GM12878 (cell line): ENCODE data around the gene TGM2. TPM values are rescaled to one million over a fixed set of nuclear protein-coding genes. Genes with fewer than 3 reads are reported as not detected.

ENCODE experiments used
- ATAC-seq: fragments of 200-7000 bp; cut with Tn5 transposase; 3 replicates; pipeline ENCODE4 v1.9.1; 2020; ENCODE audit warnings: mild to moderate bottlenecking, moderate library complexity
- BruUV-seq: library from RNA; stranded (reverse); fragments of 400-500 nt; replicated peaks from 2 replicates; lab custom pipeline; 2021; lab: Mats Ljungman, UMichigan
- CTCF ChIA-PET: fragments of 300-600 bp; sonication (Branson Sonifier 250); formaldehyde crosslinking; extraction: SDS; loops from one replicate; lab custom pipeline; 2021; ENCODE audit warnings: inconsistent platforms; lab: Yijun Ruan, JAX
- POLR2A ChIA-PET: fragments of 350-600 bp; formaldehyde crosslinking; extraction: SDS; loops from one replicate; lab custom pipeline; 2021; ENCODE audit warnings: inconsistent platforms; lab: Charles Lee
- RAD21 ChIA-PET: fragments of 300-600 bp; sonication (Branson Sonifier 250); formaldehyde crosslinking; loops from one replicate; lab custom pipeline; 2023; ENCODE audit warnings: antibody characterized with exemption; ENCODE audit not compliant: unreplicated experiment; lab: Charles Lee
- SMC1A ChIA-PET: fragments of 300-600 bp; sonication (Branson Sonifier 250); formaldehyde crosslinking; loops from one replicate; lab custom pipeline; 2023; ENCODE audit not compliant: unreplicated experiment, uncharacterized antibody; lab: Charles Lee
- DNase-seq: peaks from one replicate; pipeline ENCODE4 v3.0.0-alpha.2; 2011; ENCODE audit warnings: low read depth, low spot score
- FAIRE-seq: peaks from 3 replicates; lab custom pipeline; 2011; peaks lifted over from hg19 to GRCh38; lab: Jason Lieb, UNC
- H2AFZ ChIP-seq: 2 replicates; pipeline ENCODE4 v1.6.0; 2011; ENCODE audit warnings: low read depth, low read length, control low read depth; ENCODE audit not compliant: control insufficient read depth
- H3K27ac ChIP-seq: 2 replicates; pipeline ENCODE4 v1.5.1; 2011; ENCODE audit warnings: control low read depth; ENCODE audit not compliant: control insufficient read depth, insufficient read depth
- H3K27me3 ChIP-seq, 2 experiments: replicated peaks in 1 of 2; 2 replicates each; pipeline versions ENCODE4 v1.6.0 to v1.6.1; 2011; ENCODE audit warnings: low read length in 1 of 2; ENCODE audit not compliant: control insufficient read depth in 2 of 2, insufficient read depth in 2 of 2
- H3K36me3 ChIP-seq, 2 experiments: 2 replicates each; pipeline ENCODE4 v1.5.1; 2011; ENCODE audit warnings: low read length in 1 of 2; ENCODE audit not compliant: control insufficient read depth in 2 of 2, insufficient read depth in 2 of 2
- H3K4me1 ChIP-seq: 2 replicates; pipeline ENCODE4 v1.6.1; 2011; ENCODE audit warnings: mild to moderate bottlenecking, low read length, moderate library complexity, mixed read lengths; ENCODE audit not compliant: control insufficient read depth, insufficient read depth
- H3K4me2 ChIP-seq: 2 replicates; pipeline ENCODE4 v1.6.0; 2011; ENCODE audit warnings: control low read depth; ENCODE audit not compliant: control insufficient read depth, insufficient read depth
- H3K4me3 ChIP-seq: fragments of 200-600 bp; sonication (generic); 2 replicates; pipeline ENCODE4 v1.5.1; 2016
- H3K79me2 ChIP-seq: 2 replicates; pipeline ENCODE4 v1.6.0; 2011; ENCODE audit warnings: low read length; ENCODE audit not compliant: control insufficient read depth, insufficient read depth
- H3K9ac ChIP-seq: 2 replicates; pipeline ENCODE4 v1.8.0; 2011; ENCODE audit warnings: low read length, control low read depth, mixed read lengths; ENCODE audit not compliant: control insufficient read depth, insufficient read depth
- H3K9me3 ChIP-seq: replicated peaks from 3 replicates; pipeline ENCODE4 v1.5.1; 2011; ENCODE audit warnings: mild to moderate bottlenecking, low read length; ENCODE audit not compliant: control insufficient read depth, insufficient read depth
- H4K20me1 ChIP-seq: 2 replicates; pipeline ENCODE4 v1.6.0; 2011; ENCODE audit not compliant: control insufficient read depth, insufficient read depth
- CREM ChIP-seq: IDR thresholded peaks from 2 replicates; pipeline ENCODE4 v1.6.1; 2014; ENCODE audit warnings: antibody characterized with exemption, low read depth
- E4F1 ChIP-seq: fragments of 450-650 bp; IDR thresholded peaks from 2 replicates; pipeline ENCODE4 v1.6.1; 2018; ENCODE audit warnings: borderline replicate concordance, mild to moderate bottlenecking; ENCODE audit not compliant: partially characterized antibody
- LARP7 ChIP-seq: fragments of 450-650 bp; IDR thresholded peaks from 2 replicates; pipeline ENCODE4 v1.6.1; 2017; ENCODE audit warnings: mild to moderate bottlenecking
- MYC ChIP-seq: IDR thresholded peaks from 2 replicates; pipeline ENCODE4 v1.6.1; 2011; ENCODE audit warnings: mild to moderate bottlenecking, low read length, moderate library complexity, inconsistent platforms; ENCODE audit not compliant: insufficient read depth, insufficient replicate concordance, insufficient read length, severe bottlenecking
- RB1 ChIP-seq: fragments of 450-650 bp; formaldehyde crosslinking; IDR thresholded peaks from 2 replicates; pipeline ENCODE4 v1.6.1; 2017; ENCODE audit warnings: mild to moderate bottlenecking, borderline replicate concordance
- ZZZ3 ChIP-seq: IDR thresholded peaks from 2 replicates; pipeline ENCODE4 v1.6.1; 2011; ENCODE audit warnings: low read depth; ENCODE audit not compliant: control insufficient read depth, insufficient read length
- WGBS: methylation state at CpG from one replicate; pipeline ENCODE4 v1.1.6; 2016; ENCODE audit warnings: low lambda C conversion rate; ENCODE audit not compliant: insufficient replicate concordance, insufficient coverage; ENCODE audit errors: missing lambda C conversion rate; 5-methylcytosine and 5-hydroxymethylcytosine counted together
- in situ Hi-C: fragments of 300-500 bp; cut with MboI; formaldehyde crosslinking; loops from 9 replicates; pipeline ENCODE4 v1.14.3; 2018; ENCODE audit warnings: mixed read lengths
- intact Hi-C: fragments of 100-400 bp; cut with micrococcal nuclease; formaldehyde crosslinking; loops from one replicate; pipeline ENCODE4 v1.14.2; 2022; ENCODE audit not compliant: unreplicated experiment
- polyA plus RNA-seq, 11 experiments: library from polyadenylated mRNA; depleted of rRNA in 4 of 11; unstranded in 6 of 11; stranded (reverse) in 5 of 11; fragments of >200 nt; fragmentation: Nextera tagmentation in 4 of 11; fragmentation: Illumina TruSeq in 1 of 11; extraction: Ambion mirVana in 4 of 11; extraction: Trizol in 1 of 11; gene quantifications; 1 replicate in 1 of 11; 2 replicates in 10 of 11; pipeline versions ENCODE4 v1.2.1 to v1.2.3, GENCODE V29; 2011 to 2016; ENCODE audit warnings: inconsistent platforms in 2 of 11, missing spikeins in 2 of 11, low read depth in 1 of 11
- total RNA-seq, 4 experiments: library from RNA; depleted of rRNA in 3 of 4; stranded (reverse); fragments of >200 nt in 3 of 4; fragmentation: Illumina TruSeq in 1 of 4; extraction: Trizol in 1 of 4; gene quantifications; 2 replicates each; pipeline versions ENCODE4 v1.2.1 to v1.2.3, GENCODE V29; 2013 to 2021
- TF ChIP-seq, protein P1 (sequence below): IDR thresholded peaks from 2 replicates; pipeline ENCODE4 v1.6.1; 2012; ENCODE audit warnings: low read depth, low read length, improper control_type of control experiment

The TGM2 gene
- total and polyA plus RNA-seq, 10 of the 15 experiments (the other 5 are each of a cell fraction or from before 2014, with no cell fraction given): 0.11 to 1.9 (median 0.51) TPM

- Histone ChIP-seq H3K36me3 (no peaks in the 10 kb centered on the region), H3K9me3 (no peaks in the 10 kb centered on the region), H3K79me2 (no peaks in the 10 kb centered on the region), H3K4me3 (no peak overlapping the region), H4K20me1 (no peaks in the 10 kb centered on the region), H3K9ac (no peak overlapping the region), H3K4me2 (no peak overlapping the region), H3K27ac (no peak overlapping the region), H3K4me1 (no peaks in the 10 kb centered on the region), H3K27me3 (no peaks in the 10 kb centered on the region; a peak in 1 of 4 replicates), H2AFZ (no peak overlapping the region)
- no peak for TF ChIP-seq E4F1
- no peak for TF ChIP-seq CREM
- TF ChIP-seq, protein P1, sequence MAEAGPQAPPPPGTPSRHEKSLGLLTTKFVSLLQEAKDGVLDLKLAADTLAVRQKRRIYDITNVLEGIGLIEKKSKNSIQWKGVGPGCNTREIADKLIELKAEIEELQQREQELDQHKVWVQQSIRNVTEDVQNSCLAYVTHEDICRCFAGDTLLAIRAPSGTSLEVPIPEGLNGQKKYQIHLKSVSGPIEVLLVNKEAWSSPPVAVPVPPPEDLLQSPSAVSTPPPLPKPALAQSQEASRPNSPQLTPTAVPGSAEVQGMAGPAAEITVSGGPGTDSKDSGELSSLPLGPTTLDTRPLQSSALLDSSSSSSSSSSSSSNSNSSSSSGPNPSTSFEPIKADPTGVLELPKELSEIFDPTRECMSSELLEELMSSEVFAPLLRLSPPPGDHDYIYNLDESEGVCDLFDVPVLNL: no peak
- no peak for TF ChIP-seq RB1
- no peak for TF ChIP-seq LARP7
- TF ChIP-seq MYC: no peak
- no peak for TF ChIP-seq ZZZ3
- intact Hi-C loops (no loop called here), in situ Hi-C loops (loop anchor here (5.0 kb wide), 1 partner anchor 157 kb away; no protein-coding TSS in a partner anchor)
- CTCF ChIA-PET: interaction anchor here (0.6 to 14.4 kb wide), 4 partner anchors 19 to 820 kb away, joined by 3 to 404 read pairs (median 3); no protein-coding TSS in a partner anchor
- WGBS: 38% methylated on average over 19 of the region's 19 CpGs
- RAD21 ChIA-PET: interaction anchor here (1.1 to 1.4 kb wide), 2 partner anchors 102 to 154 kb away, joined by 4 to 5 read pairs; no protein-coding TSS in a partner anchor
- BruUV-seq: no TSS peak
- SMC1A ChIA-PET: interaction anchor here (0.8 to 1.0 kb wide), 2 partner anchors 9 to 157 kb away, joined by 3 read pairs; no protein-coding TSS in a partner anchor
- FAIRE-seq (no peak), ATAC-seq (no peak), DNase-seq (no peak)
- POLR2A ChIA-PET: no interaction called here
Measured at GRCh38 chr20:38214256-38215193, 49.5 kb upstream of the TGM2 start.
